Thyroid gland (tissue), 4 donors: Measurements from ENCODE around the gene ABHD4. TPM values are rescaled to one million over a fixed set of nuclear protein-coding genes. Genes with fewer than 3 reads are reported as not detected.

Source experiments
- DNase-seq, 2 donors: peaks; one replicate each; pipeline ENCODE4 v3.0.0-alpha.2; 2019
- H3K27ac ChIP-seq, 3 donors: fragments of 200-600 bp; sonication (generic); 1 replicate in 2 of 3; 2 replicates in 1 of 3; pipeline ENCODE4 v1.5.1; 2016 to 2019; ENCODE audit warnings: mild to moderate bottlenecking in 1 of 3, moderate library complexity in 1 of 3
- H3K27me3 ChIP-seq: fragments of 200-600 bp; sonication (generic); one replicate; pipeline ENCODE4 v1.5.1; 2019
- H3K36me3 ChIP-seq, 2 donors: fragments of 200-600 bp; sonication (generic); one replicate each; pipeline ENCODE4 v1.5.1; 2016 to 2019
- H3K4me1 ChIP-seq, 2 donors: fragments of 200-600 bp; sonication (generic); one replicate each; pipeline ENCODE4 v1.5.1; 2017 to 2019
- H3K4me3 ChIP-seq, 3 donors: fragments of 200-600 bp; sonication (generic); replicated peaks in 1 of 3; 1 replicate in 2 of 3; 2 replicates in 1 of 3; pipeline ENCODE4 v1.5.1; 2016; ENCODE audit warnings: mild to moderate bottlenecking in 1 of 3
- H3K9me3 ChIP-seq: fragments of 200-600 bp; sonication (generic); one replicate; pipeline ENCODE4 v1.5.1; 2017
- CTCF ChIP-seq, 6 experiments: fragments of 200-600 bp in 3 of 6; fragments of 450-650 bp in 3 of 6; sonication (generic) in 3 of 6; IDR thresholded peaks; one replicate each; pipeline ENCODE4 v1.5.1; 2016 to 2019; ENCODE audit warnings: antibody characterized with exemption in 6 of 6, mild to moderate bottlenecking in 2 of 6, inconsistent platforms in 1 of 6, moderate library complexity in 1 of 6
- POLR2A ChIP-seq, 2 donors: fragments of 450-650 bp; IDR thresholded peaks; one replicate each; pipeline ENCODE4 v1.6.1; 2017; ENCODE audit warnings: antibody characterized with exemption in 2 of 2, mild to moderate bottlenecking in 2 of 2, moderate library complexity in 1 of 2
- WGBS, 2 donors: methylation state at CpG; one replicate each; pipeline ENCODE4 v1.1.5; 2017; 5-methylcytosine and 5-hydroxymethylcytosine counted together
- intact Hi-C: fragments of 100-400 bp; cut with DNase I; formaldehyde crosslinking; loops from one replicate; pipeline ENCODE4 v1.15.1; 2023
- total RNA-seq, 4 donors: library from RNA; depleted of rRNA; stranded (reverse); fragments of >200 nt; gene quantifications; one replicate each; pipeline ENCODE4 v1.2.3, GENCODE V29; 2016

ABHD4 gene
- total RNA-seq, 4 donors from 2014 or later: 31.5 to 66.4 (median 53.7) TPM

DNA sequence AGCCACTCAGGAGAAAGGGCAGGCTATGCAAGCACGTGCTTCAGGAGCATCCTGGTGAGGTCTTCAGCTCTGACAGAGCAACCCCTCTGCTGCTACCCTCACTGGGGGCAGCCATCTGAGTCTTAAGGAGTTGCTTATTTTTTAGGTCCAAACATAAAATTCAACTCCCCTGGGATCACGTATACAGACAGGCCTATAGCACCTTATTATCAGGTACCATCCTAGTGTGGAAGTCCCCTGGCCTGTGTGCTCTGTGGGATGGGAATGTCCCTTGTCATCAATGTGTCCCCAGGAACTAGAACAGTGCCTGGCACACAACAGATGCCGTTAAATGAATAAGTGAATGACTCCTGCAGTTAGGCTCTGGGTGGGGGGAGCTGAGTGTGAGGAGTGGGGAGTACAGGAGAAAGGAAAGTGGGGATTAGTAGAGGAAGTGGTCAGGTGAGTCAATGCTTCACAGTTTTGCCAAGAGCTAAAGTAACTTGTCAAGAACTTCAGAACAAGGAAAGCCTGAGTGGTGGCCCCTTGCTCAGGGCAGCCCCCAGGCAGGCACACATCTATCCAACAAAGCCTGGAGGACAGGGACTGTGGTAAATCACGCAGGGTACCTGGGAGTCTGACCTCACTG lies 42.6 kb upstream of the ABHD4 start:
- intact Hi-C loops: loop anchor here (5.0 kb wide), 2 partner anchors 97 to 297 kb away; no protein-coding TSS in a partner anchor
- 85 to 86% methylated on average over 4 of the region's 4 CpGs for WGBS, 2 donors
- Histone ChIP-seq H3K36me3 (no peaks in the 10 kb centered on the region), H3K4me1 (peaks cover 16 to 34% of the 10 kb centered on the region in 2 donors), H3K27me3 (no peaks in the 10 kb centered on the region), H3K9me3 (no peaks in the 10 kb centered on the region), H3K27ac (no peak overlapping the region), H3K4me3 (no peak overlapping the region)
- no peak for DNase-seq
- TF ChIP-seq POLR2A (IDR thresholded peaks at IDR 0.05) (no peak), CTCF (IDR thresholded peaks at IDR 0.05) (no peak)

DNA sequence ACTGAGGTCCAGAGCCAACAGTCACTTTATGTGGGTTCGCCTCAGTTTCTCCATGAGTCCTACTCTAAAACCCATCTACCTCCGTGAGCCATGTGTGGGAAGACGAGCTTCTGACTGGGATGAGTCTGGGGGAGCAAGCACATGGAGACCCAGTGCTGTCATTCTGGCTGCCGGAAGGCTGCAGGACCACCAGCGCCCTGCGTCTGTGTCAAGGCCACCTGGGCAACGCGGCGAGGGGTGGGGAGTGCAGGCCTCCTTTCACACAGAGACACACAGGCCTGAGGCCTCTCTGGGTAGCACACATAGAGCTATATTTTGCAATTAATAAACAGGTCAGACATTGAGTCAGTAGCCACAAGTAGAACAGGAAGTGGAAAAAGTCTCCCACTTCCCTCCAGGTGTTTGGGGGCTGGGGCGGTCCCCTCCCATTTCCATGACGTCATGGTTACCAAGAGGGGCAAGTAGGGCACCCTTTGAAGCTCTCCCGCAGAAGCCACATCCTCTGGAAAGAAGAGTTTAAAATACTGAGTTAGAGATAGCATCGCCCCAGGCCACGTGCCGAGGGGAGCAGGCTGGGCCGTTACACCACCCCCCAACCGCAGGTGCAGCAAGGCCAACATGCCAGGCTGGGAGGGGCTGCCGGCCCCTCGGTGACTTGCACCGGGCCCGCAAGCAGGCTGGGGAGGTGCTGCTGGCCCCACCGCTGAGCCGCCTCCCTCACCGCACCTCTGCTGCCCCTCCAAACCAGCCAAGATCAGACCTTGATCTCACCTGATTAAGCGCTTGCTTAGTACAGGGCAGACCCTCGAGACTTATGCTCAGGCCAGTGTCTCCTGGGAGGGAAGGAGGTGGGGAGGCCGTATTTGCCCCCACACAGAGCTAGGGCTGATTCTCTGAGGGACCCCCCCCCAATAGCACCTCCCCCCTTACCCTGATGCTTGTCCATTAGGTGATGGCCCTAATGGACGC lies 41.8 kb upstream of the ABHD4 start:
- Histone ChIP-seq H3K9me3 (no peaks in the 10 kb centered on the region), H3K4me3 (no peak overlapping the region), H3K27me3 (no peaks in the 10 kb centered on the region), H3K4me1 (peaks cover 22 to 42% of the 10 kb centered on the region in 2 donors), H3K36me3 (no peaks in the 10 kb centered on the region), H3K27ac (peak overlapping the region in 1 of 3 donors; percentile 67)
- TF ChIP-seq CTCF (IDR thresholded peaks at IDR 0.05) (no peak), POLR2A (IDR thresholded peaks at IDR 0.05) (no peak)
- 54 to 62% methylated on average over 20 to 23 of the region's 28 CpGs for WGBS, 2 donors
- peak; percentile 28 to 36 for DNase-seq
- intact Hi-C loops: loop anchor here (5.0 kb wide), 2 partner anchors 96 to 296 kb away; no protein-coding TSS in a partner anchor

- Histone ChIP-seq H3K36me3 (no peaks in the 10 kb centered on the region), H3K9me3 (no peaks in the 10 kb centered on the region), H3K27ac (peak overlapping the region; percentile 22 to 67 (median 29)), H3K27me3 (no peaks in the 10 kb centered on the region), H3K4me3 (peak overlapping the region in 1 of 3 donors; percentile 12), H3K4me1 (peaks cover 28 to 50% of the 10 kb centered on the region in 2 donors)
- TF ChIP-seq POLR2A (IDR thresholded peaks at IDR 0.05) (no peak), CTCF (IDR thresholded peaks at IDR 0.05) (peak; percentile 86 to 100 (median 98))
- WGBS, 2 donors: 6% methylated on average over 26 to 28 of the region's 28 CpGs
- intact Hi-C loops: loop anchor here (5.0 kb wide), 2 partner anchors 95 to 295 kb away; no protein-coding TSS in a partner anchor
- peak; percentile 75 to 85 for DNase-seq
These were observed 41.0 kb upstream of the ABHD4 start for GRCh38 chr14:22556990-22557623.

GRCh38 chr14:22557846-22558220 lies 40.3 kb upstream of the ABHD4 start:
- H3K9me3 ChIP-seq: no peaks in the 10 kb centered on the region
- peak overlapping the region; percentile 25 to 67 (median 48) for H3K27ac ChIP-seq
- no peaks in the 10 kb centered on the region for H3K36me3 ChIP-seq
- intact Hi-C loops: loop anchor here (5.0 kb wide), 2 partner anchors 94 to 294 kb away; no protein-coding TSS in a partner anchor
- WGBS, 2 donors: 67 to 72% methylated on average over 1 of the region's 1 CpG
- DNase-seq: no peak
- H3K27me3 ChIP-seq: no peaks in the 10 kb centered on the region
- H3K4me3 ChIP-seq: no peak overlapping the region
- no peak for TF ChIP-seq CTCF (IDR thresholded peaks at IDR 0.05)
- TF ChIP-seq POLR2A (IDR thresholded peaks at IDR 0.05): no peak
- H3K4me1 ChIP-seq: peaks cover 36 to 57% of the 10 kb centered on the region in 2 donors
